LNCaP clone FGC (cell line): ENCODE results near the gene CTSO.
"Not testable (repeated sequence)": the region's sequence is repeated elsewhere in the genome, so short reads cannot be mapped to it uniquely, and the experiment has no call there.

Experiments
- DNase-seq: peaks from one replicate; pipeline ENCODE4 v3.0.0-alpha.2; 2011; ENCODE audit warnings: low read depth
- H3K4me3 ChIP-seq: 2 replicates; pipeline ENCODE4 v1.5.1; 2011; ENCODE audit warnings: mild to moderate bottlenecking, low read depth, low read length, control low read depth
- CTCF ChIP-seq: IDR thresholded peaks from 2 replicates; pipeline ENCODE4 v1.5.1; 2012; ENCODE audit warnings: mild to moderate bottlenecking; ENCODE audit not compliant: control insufficient read depth, insufficient read depth; ENCODE audit errors: extremely low read depth

Gene CTSO

GRCh38 chr4:155901013-155901412 is 52.7 kb downstream of the CTSO start:
- TF ChIP-seq CTCF, result no peak
- H3K4me3 ChIP-seq, result no peak overlapping the region
- DNase-seq, result no peak

- no peak for DNase-seq
- no peak overlapping the region for H3K4me3 ChIP-seq
- TF ChIP-seq CTCF, result no peak
Measured at GRCh38 chr4:155900381-155900780, 53.3 kb downstream of the CTSO start.

GRCh38 chr4:155899891-155900290 is 53.8 kb downstream of the CTSO start:
- no peak for DNase-seq
- H3K4me3 ChIP-seq, result no peak overlapping the region
- no peak for TF ChIP-seq CTCF

GRCh38 chr4:155898371-155898770 is 55.3 kb downstream of the CTSO start:
- H3K4me3 ChIP-seq, DNase-seq: not testable (repeated sequence)

- H3K4me3 ChIP-seq, result no peak overlapping the region
- no peak for TF ChIP-seq CTCF
- DNase-seq, result peak; percentile 19
Measured at GRCh38 chr4:155891058-155891457, 62.6 kb downstream of the CTSO start.

- DNase-seq, result no peak
- TF ChIP-seq CTCF, result no peak
Measured at GRCh38 chr4:155889946-155890345, 63.7 kb downstream of the CTSO start.

GRCh38 chr4:155889031-155889793 is 64.5 kb downstream of the CTSO start:
- no peak overlapping the region for H3K4me3 ChIP-seq
- no peak for DNase-seq
- no peak for TF ChIP-seq CTCF

More at GRCh38 chr4:155889946-155890345, 63.7 kb downstream of the CTSO start:
- no peak overlapping the region for H3K4me3 ChIP-seq
